Choroid plexus epithelial cell (primary cell): Measurements from ENCODE around the gene FGFR2.

Experiments
- DNase-seq: peaks from one replicate; pipeline ENCODE4 v3.0.0-alpha.2; 2010; ENCODE audit warnings: low read depth
- H3K4me3 ChIP-seq: 2 replicates; pipeline ENCODE4 v1.5.1; 2011; ENCODE audit warnings: low read depth, mild to moderate bottlenecking, control low read depth, low read length, moderate library complexity
- TF ChIP-seq, protein P1 (sequence below): conservative IDR thresholded peaks from 2 replicates; pipeline ENCODE4 v1.5.1; 2011; ENCODE audit warnings: low read depth, mild to moderate bottlenecking, control low read depth, inconsistent platforms, low read length, moderate library complexity

FGFR2 gene

DNA sequence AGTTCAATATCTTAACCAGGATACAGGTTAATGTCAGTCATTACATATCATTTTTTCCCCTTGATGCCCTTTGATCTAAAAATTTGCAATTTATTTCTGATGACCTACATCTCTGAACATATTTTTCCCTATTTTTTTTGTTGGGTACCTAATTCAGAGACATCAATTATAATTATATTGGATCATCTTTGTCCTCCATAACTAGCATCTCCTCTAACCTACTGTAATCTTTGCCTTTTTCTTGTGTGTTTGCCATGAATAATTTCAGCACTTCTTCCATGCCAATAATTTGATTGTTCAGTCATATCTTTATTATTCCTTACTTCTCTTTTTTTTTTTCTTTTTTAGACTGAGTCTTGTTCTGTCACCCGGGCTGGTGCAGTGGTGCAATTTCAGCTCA, 39.2 kb upstream of the FGFR2 start:
- no peak for DNase-seq
- H3K4me3 ChIP-seq: no peak overlapping the region
- TF ChIP-seq, protein P1, sequence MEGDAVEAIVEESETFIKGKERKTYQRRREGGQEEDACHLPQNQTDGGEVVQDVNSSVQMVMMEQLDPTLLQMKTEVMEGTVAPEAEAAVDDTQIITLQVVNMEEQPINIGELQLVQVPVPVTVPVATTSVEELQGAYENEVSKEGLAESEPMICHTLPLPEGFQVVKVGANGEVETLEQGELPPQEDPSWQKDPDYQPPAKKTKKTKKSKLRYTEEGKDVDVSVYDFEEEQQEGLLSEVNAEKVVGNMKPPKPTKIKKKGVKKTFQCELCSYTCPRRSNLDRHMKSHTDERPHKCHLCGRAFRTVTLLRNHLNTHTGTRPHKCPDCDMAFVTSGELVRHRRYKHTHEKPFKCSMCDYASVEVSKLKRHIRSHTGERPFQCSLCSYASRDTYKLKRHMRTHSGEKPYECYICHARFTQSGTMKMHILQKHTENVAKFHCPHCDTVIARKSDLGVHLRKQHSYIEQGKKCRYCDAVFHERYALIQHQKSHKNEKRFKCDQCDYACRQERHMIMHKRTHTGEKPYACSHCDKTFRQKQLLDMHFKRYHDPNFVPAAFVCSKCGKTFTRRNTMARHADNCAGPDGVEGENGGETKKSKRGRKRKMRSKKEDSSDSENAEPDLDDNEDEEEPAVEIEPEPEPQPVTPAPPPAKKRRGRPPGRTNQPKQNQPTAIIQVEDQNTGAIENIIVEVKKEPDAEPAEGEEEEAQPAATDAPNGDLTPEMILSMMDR: no peak

DNA sequence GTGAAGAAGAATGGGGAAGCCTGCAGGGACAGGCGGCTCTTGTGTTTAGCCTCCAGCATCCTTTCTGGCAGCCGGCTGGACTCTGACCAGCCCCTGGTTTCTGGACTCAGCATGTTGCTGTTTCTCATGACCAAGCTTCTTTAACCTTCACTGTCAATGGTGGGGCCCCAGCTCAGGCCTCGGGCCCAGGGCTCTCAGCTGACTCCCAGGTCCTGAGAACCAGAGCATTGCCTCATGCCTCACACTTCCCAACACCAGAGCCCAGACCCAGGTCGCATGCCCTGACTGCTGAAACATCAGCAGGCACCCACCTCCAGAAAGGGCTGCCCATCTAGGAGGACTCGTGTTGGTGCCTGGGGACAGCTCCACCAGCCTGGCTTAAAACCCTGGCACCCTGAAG, 34.8 kb upstream of the FGFR2 start:
- TF ChIP-seq, protein P1: no peak
- no peak overlapping the region for H3K4me3 ChIP-seq
- no peak for DNase-seq

DNA sequence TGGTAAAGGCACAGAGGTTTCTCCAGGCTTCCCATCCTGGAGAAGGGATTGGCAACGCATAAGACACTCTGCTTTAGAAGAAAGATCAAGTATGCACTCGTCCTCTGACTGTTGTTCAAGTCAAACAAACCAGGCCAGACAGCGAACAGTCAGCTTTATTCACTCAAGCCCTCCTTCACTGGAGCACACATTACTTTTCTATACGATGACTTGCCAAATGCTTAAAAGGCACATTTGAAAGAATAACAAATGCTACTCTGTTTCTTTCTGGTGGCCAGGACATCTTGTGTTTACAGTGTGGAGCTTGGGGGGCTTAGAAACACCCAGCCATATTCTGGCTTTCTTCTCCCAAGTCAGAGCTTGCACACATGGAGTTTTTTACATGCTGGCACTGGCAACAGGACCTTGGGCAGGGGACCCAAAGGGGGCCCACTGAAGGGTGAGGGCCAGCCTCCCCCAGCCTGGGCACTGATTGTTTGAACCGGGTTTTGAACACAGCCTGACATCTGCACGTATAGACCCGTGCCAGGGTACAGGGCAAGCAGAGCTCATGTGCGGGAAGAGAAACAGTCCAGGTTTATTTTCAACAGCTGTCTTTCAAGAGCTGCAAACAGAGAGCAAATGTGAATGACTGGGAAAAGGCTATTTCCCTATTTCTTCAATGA, 33.3 kb upstream of the FGFR2 start:
- H3K4me3 ChIP-seq: no peak overlapping the region
- DNase-seq: no peak
- TF ChIP-seq, protein P1: no peak

DNA sequence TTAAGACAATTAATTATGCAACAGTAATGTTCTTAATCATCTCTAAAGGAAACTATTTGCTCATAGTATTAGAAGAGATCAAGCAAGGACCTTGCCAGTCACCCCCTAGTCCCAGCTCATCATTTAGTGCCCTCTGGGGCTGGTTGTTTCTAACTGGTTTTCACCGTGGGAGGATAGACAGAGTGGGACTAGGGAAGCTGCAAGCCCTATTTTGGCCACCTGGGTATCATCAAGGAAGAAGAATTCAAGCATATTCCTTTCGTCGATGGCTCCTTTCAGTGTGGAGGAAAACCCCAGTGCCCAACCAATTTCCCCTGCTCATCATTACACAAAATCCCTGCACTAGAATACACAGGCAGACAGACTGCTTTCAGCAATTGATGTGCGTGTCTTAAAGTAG, 30.6 kb upstream of the FGFR2 start:
- H3K4me3 ChIP-seq: no peak overlapping the region
- no peak for DNase-seq
- TF ChIP-seq, protein P1: no peak

DNA sequence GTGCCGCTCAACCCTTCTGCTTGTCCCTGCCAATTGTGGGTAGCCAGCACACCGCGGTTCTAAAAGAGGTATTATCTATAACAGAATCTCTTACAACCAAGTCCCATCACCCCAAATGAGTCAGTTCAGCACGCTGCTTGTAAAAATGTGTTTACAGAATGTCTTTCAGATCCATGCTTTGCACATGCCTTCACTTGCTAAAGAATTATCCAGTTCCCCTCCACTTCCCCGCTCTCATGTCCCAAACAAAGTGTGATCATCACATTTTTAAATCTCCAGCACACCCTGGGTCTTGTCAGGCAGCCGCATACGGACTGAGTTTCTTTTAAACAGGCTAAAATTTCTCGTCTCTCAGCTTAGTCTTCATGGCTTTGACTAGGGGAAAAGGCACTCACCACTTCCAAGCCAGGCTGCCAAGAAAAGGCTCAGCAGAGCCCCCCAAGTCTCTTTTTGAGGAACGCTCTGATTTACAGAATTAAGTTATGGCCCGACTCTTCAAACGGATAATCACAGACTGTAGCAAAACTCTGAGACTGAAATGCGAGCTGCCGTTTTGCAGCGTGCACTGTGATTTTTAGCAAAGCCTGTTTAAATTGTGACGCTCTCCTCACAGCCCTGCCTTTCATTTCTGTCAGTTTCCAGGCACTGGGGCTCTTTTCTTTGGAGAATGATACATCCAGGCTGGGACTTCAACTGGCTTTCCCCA, 29.8 kb upstream of the FGFR2 start:
- DNase-seq: no peak
- TF ChIP-seq, protein P1: no peak
- no peak overlapping the region for H3K4me3 ChIP-seq

DNA sequence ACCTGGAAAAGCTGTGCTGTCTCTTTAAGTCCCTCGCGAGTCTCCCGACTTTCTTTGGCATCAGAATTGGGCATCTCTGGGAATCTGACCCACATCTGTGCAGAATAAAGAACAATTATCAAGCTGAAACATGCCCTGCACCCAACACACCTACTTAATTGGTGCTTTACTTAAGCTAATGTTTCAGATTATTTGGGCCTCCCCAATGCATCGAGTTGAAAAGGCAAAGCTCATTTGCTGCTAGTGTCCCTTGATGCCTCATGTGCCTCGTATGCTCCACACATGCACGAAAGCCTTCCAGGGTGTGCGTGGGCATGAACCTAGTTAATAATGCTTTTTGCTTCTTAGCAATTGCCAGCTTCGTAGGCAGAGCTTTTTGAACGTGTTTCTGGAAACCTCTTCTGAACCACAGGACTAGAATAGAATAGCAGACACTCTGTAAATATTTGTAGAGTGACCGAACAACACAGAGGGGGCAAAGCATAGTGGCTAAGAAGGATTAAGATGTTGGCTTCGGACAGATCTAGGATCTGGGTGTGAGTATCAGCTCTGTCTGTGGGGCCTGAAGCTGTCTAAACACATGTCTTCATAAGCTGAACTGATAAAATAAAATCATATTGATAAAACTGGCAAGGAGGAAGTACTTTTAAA, 26.7 kb upstream of the FGFR2 start:
- no peak for DNase-seq
- TF ChIP-seq, protein P1: no peak
- H3K4me3 ChIP-seq: no peak overlapping the region
